Stimulated activated CD8-positive, alpha-beta memory T cell treated with anti-CD3 and anti-CD28 coated beads, Interleukin-12 subunit alpha, Interleukin-12 subunit beta, amount 100 ng/mL, for 1 hour (primary cell): ENCODE results near the gene FAM78A.
"Not testable (repeated sequence)": the region's sequence is repeated elsewhere in the genome, so short reads cannot be mapped to it uniquely, and the experiment has no call there.

Experiments used
- DNase-seq: peaks from one replicate; pipeline ENCODE4 v3.0.0-alpha.2; 2020; ENCODE audit warnings: low read depth

The FAM78A gene

GRCh38 chr9:131236761-131237160, 39.5 kb downstream of the FAM78A start:
- DNase-seq: no peak

DNA sequence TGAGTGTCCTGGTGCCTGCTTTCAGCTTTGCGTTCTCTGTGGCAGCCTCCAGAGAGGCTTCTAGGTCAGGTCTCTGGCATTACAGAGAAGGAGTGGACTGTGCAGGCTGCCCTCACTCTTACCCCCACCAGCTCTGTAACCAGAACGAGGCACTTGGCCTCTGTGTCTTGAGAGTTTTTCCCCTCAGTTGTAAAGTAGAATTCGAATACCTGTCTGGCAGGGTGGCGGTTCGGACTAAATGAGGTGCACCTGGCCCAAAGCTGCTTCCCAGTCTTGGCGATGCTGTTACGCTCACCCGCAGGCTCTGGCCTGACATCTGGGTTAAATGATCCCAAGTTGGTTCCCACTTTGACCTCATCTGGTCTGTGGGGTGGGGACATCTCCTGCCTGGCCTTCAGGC, 40.1 kb downstream of the FAM78A start:
- no peak for DNase-seq

- no peak for DNase-seq
Measured at GRCh38 chr9:131235480-131235851, 40.8 kb downstream of the FAM78A start.

- no peak for DNase-seq
Measured at GRCh38 chr9:131234799-131235479, 41.4 kb downstream of the FAM78A start.

GRCh38 chr9:131233995-131234394, 42.3 kb downstream of the FAM78A start:
- no peak for DNase-seq

GRCh38 chr9:131233556-131233955, 42.8 kb downstream of the FAM78A start:
- DNase-seq: no peak

DNA sequence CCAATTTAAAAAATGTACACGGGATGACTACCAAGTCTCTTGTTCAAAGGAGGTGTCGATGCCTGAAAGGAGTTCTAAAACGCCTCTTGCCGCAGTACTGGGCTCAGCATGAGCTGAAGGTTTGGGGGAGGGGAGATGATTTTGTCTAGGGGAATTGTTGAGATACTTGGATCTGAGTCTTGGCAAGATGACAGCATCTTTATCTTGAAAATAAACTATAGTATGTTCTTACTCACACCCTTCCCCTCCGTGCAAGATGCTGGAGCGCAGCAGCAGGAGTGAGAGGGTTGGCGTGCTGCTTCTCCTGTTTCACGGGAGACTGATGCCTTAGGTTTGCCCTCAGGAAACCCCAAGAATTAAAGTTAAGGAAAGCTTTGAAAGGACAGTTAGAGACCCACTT, 47.3 kb downstream of the FAM78A start:
- no peak for DNase-seq

- DNase-seq: no peak
Measured at GRCh38 chr9:131227959-131228460, 48.3 kb downstream of the FAM78A start.

- DNase-seq: no peak
Measured at GRCh38 chr9:131227112-131227958, 49.0 kb downstream of the FAM78A start.

GRCh38 chr9:131226226-131226625, 50.1 kb downstream of the FAM78A start:
- DNase-seq: no peak

DNA sequence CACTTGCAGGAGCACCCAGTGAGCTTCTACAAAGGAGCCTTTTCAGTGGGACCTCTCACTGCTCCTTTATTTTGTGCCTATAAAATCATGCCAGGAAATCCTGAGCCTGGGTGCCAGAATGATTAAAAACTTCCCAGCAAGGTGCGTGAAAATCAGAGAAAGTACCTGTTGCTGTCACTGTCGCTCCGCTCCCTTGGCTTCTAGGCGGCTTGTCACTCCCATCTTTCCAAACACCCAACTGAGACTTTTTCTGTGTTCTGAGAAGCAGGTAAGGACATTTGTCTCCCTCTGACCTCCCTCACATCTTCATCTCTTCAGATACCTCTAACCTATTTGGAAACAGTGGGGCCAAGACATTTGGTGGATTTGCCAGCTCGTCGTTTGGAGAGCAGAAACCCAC, 53.9 kb downstream of the FAM78A start:
- DNase-seq: no peak

DNA sequence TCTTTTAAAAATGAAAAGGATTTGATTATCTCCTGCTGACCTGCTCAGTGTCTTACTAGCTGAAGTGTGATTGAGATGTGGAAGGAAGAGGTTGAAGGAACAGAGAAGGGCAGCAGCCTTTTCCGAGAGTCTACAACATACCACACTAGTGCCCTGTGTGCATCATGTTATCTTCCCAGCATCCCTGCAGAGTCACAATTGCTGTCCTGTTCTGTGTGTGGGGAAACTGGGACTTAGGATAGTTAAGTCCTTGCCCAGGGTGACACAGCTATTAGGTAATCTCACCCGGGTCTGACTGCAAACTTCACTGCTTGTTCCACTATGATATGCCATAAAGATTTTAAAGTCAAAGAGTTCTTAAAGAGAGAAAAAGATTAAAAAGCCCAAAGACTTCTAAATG, 55.8 kb downstream of the FAM78A start:
- no peak for DNase-seq

DNA sequence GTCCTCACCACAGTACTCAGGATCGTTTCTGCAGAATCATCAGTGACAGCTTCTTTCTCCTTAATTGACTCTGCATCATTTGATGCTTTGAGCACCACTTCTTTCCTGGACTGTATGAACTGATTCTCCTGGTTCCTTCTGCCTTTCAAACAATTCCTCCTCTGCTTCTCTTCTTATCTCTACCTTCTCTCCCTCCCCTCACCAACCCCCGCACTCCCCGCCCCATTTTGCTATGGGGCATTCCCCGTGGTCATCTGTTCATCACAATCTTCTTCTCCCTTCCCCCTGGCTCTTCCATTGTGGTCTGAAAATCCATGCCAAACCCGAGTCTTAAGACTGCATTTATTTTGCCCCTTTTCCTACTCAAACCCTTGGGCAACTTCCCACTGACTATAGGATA, 57.9 kb downstream of the FAM78A start:
- no peak for DNase-seq

DNA sequence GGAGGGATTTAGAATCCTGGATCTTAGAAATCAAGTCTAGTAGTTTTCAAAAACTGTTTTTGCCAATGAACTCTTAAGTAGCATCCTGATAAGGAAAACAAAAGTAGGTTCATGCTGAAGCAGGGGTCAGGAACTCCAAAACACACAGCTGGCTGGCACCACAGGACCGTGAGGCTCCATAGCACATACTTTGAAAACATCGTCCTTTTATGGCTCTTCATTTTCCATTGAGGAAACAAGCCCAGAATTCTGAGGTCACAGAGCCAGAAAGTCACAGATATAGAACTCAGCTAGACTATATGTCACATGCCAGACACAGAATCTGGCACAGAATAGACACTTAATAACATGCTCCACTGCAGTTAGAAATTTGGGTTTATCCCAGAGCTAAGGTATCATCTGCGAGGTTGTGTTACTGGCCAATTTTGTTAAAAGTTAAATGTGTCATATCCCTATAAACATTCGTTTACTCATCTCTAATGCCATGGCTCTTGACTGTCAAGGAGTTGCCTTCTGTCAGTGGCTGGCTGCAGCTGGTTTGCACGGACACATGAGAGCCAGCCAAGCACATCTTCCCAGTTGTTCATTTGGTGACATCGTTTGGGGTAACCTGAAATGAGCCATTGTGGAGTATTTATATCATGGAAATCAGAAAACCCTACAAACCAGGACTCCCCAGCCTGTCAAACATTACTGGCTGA, 58.8 kb downstream of the FAM78A start:
- DNase-seq: no peak

DNA sequence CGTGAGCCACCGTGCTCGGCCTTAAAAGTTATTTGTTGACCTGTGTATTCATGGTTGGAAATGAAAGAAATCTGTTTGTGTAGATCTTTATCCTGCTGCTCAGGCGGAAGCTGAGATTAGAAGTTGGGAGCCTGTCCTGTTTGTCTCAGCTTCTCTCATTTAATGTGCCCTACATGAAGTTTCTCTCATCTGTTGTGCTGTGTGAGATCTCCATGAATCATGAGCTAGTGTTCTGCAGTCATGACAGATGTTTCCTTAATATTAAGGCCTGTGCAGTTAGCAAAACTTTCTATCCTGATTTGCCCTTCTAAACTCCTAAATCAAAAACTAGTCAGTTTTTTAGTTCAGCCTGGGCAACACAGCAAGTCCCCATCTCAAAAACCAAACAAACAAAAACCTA, 59.5 kb downstream of the FAM78A start:
- DNase-seq: no peak

DNA sequence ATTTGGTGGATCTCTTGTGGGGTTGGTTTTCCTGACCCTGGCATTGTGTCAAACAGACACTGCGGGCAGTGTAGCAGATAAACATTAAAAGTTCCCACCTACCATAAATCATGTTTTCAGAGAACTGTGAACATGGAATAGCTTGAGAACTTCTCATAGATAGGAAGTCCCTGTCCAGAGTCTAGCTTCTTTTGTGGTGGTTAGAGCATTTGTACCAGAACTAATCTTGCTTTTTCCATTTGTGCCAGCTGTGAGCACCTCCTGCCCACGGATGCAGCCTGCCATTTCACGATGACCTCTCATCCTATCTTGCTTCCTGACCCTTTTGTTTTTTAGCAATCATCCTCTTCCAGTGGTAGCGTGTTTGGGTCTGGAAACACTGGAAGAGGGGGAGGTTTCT, 61.4 kb downstream of the FAM78A start:
- DNase-seq: no peak

GRCh38 chr9:131214286-131214856, 61.9 kb downstream of the FAM78A start:
- DNase-seq: no peak

DNA sequence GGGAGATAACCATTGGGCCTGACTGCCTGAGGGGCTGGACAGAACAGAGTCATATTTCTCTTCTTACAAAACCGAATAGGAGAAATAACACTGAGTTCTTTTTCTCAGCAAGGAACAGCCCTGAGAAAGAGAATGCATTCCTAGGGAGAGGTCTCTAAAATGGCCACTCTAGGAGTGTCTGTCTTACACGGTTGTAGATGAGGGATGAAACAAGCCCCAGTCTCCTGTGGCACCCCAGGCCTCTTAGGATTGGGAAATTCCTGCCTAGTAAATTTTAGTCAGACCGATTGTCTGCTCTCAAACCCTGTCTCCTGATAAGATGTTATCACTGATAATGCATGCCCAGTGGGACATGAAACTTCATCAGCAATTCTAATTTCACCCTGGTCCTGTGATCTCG, 64.4 kb downstream of the FAM78A start:
- DNase-seq: not testable (repeated sequence)
